ENCODE measurements around the gene PPP1R12C.

Gene PPP1R12C

GRCh38 chr19:55152017-55152416, 34.6 kb upstream of the PPP1R12C start:
- Histone ChIP-seq H3K27me3 (ENCODE audit: insufficient read depth, insufficient read length) (no peaks in the 10 kb centered on the region), H3K9ac (ENCODE audit: insufficient read length, low read depth) (no peak overlapping the region), H3K36me3 (ENCODE audit: insufficient read depth, insufficient read length, low read length) (no peaks in the 10 kb centered on the region), H3K9me3 (ENCODE audit: insufficient read depth, low read length) (no peaks in the 10 kb centered on the region), H3K4me3 (ENCODE audit: insufficient read length, low read depth) (no peak overlapping the region), H3K4me1 (ENCODE audit: insufficient read depth, insufficient read length) (peaks cover 10% of the 10 kb centered on the region)
- DNase-seq (ENCODE audit: low read depth, low spot score) = no peak
- no peak for TF ChIP-seq YY1 (IDR thresholded peaks at IDR 0.05; ENCODE audit: insufficient read depth, insufficient read length)
- TF ChIP-seq SUZ12 (IDR thresholded peaks at IDR 0.05; ENCODE audit: extremely low read depth, insufficient read depth, insufficient read length) = no peak
- TF ChIP-seq ZNF274 (IDR thresholded peaks at IDR 0.05; ENCODE audit: low read depth, low read length) = no peak

- H3K4me1 ChIP-seq (ENCODE audit: insufficient read depth, insufficient read length) = peaks cover 11% of the 10 kb centered on the region
- DNase-seq (ENCODE audit: low read depth, low spot score) = no peak
Observed at GRCh38 chr19:55149078-55150003, 31.9 kb upstream of the PPP1R12C start, which contains the start of gene TNNT1. TNNT1 (minus strand) TSS chr19:55149206; CDS start chr19:55147157, 2,049 bp downstream.

GRCh38 chr19:55147545-55148251, 30.3 kb upstream of the PPP1R12C start:
- H3K36me3 ChIP-seq (ENCODE audit: insufficient read depth, insufficient read length, low read length) = peaks cover 4% of the 10 kb centered on the region
- no peak overlapping the region for H3K4me3 ChIP-seq (ENCODE audit: insufficient read length, low read depth)

More at GRCh38 chr19:55149078-55150003, 31.9 kb upstream of the PPP1R12C start, which contains the start of gene TNNT1:
- Histone ChIP-seq H3K27me3 (ENCODE audit: insufficient read depth, insufficient read length) (no peaks in the 10 kb centered on the region), H3K4me3 (ENCODE audit: insufficient read length, low read depth) (peak within 1 kb of the TSS; percentile 24), H3K36me3 (ENCODE audit: insufficient read depth, insufficient read length, low read length) (peaks cover 4% of the 10 kb centered on the region), H3K9ac (ENCODE audit: insufficient read length, low read depth) (peak within 1 kb of the TSS; percentile 50), H3K9me3 (ENCODE audit: insufficient read depth, low read length) (no peaks in the 10 kb centered on the region)
- TF ChIP-seq SUZ12 (IDR thresholded peaks at IDR 0.05; ENCODE audit: extremely low read depth, insufficient read depth, insufficient read length) (no peak), YY1 (IDR thresholded peaks at IDR 0.05; ENCODE audit: insufficient read depth, insufficient read length) (no peak), ZNF274 (IDR thresholded peaks at IDR 0.05; ENCODE audit: low read depth, low read length) (no peak)

GRCh38 chr19:55146705-55147273, 29.4 kb upstream of the PPP1R12C start:
- DNase-seq (ENCODE audit: low read depth, low spot score) = peak; percentile 56
- Histone ChIP-seq H3K9ac (ENCODE audit: insufficient read length, low read depth) (peak overlapping the region; percentile 85), H3K27me3 (ENCODE audit: insufficient read depth, insufficient read length) (no peaks in the 10 kb centered on the region), H3K4me3 (ENCODE audit: insufficient read length, low read depth) (peak overlapping the region; percentile 55), H3K9me3 (ENCODE audit: insufficient read depth, low read length) (no peaks in the 10 kb centered on the region), H3K36me3 (ENCODE audit: insufficient read depth, insufficient read length, low read length) (peaks cover 4% of the 10 kb centered on the region), H3K4me1 (ENCODE audit: insufficient read depth, insufficient read length) (peaks cover 11% of the 10 kb centered on the region)
- TF ChIP-seq ZNF274 (IDR thresholded peaks at IDR 0.05; ENCODE audit: low read depth, low read length) (no peak), SUZ12 (IDR thresholded peaks at IDR 0.05; ENCODE audit: extremely low read depth, insufficient read depth, insufficient read length) (no peak), YY1 (IDR thresholded peaks at IDR 0.05; ENCODE audit: insufficient read depth, insufficient read length) (no peak)

More at GRCh38 chr19:55147545-55148251, 30.3 kb upstream of the PPP1R12C start:
- TF ChIP-seq SUZ12 (IDR thresholded peaks at IDR 0.05; ENCODE audit: extremely low read depth, insufficient read depth, insufficient read length) = no peak
- TF ChIP-seq YY1 (IDR thresholded peaks at IDR 0.05; ENCODE audit: insufficient read depth, insufficient read length) = no peak
- TF ChIP-seq ZNF274 (IDR thresholded peaks at IDR 0.05; ENCODE audit: low read depth, low read length) = no peak
- peak overlapping the region; percentile 17 for H3K9ac ChIP-seq (ENCODE audit: insufficient read length, low read depth)
- H3K9me3 ChIP-seq (ENCODE audit: insufficient read depth, low read length) = no peaks in the 10 kb centered on the region
- no peaks in the 10 kb centered on the region for H3K27me3 ChIP-seq (ENCODE audit: insufficient read depth, insufficient read length)
- H3K4me1 ChIP-seq (ENCODE audit: insufficient read depth, insufficient read length) = peaks cover 11% of the 10 kb centered on the region
- DNase-seq (ENCODE audit: low read depth, low spot score) = no peak

- no peaks in the 10 kb centered on the region for H3K9me3 ChIP-seq (ENCODE audit: insufficient read depth, low read length)
- no peak for DNase-seq (ENCODE audit: low read depth, low spot score)
- H3K4me3 ChIP-seq (ENCODE audit: insufficient read length, low read depth) = peak overlapping the region; percentile 55
- no peaks in the 10 kb centered on the region for H3K27me3 ChIP-seq (ENCODE audit: insufficient read depth, insufficient read length)
- H3K36me3 ChIP-seq (ENCODE audit: insufficient read depth, insufficient read length, low read length) = peaks cover 4% of the 10 kb centered on the region
- TF ChIP-seq SUZ12 (IDR thresholded peaks at IDR 0.05; ENCODE audit: extremely low read depth, insufficient read depth, insufficient read length) (no peak), ZNF274 (IDR thresholded peaks at IDR 0.05; ENCODE audit: low read depth, low read length) (no peak)
- peak overlapping the region; percentile 85 for H3K9ac ChIP-seq (ENCODE audit: insufficient read length, low read depth)
- peaks cover 11% of the 10 kb centered on the region for H3K4me1 ChIP-seq (ENCODE audit: insufficient read depth, insufficient read length)
Observed at GRCh38 chr19:55146078-55146704, 28.8 kb upstream of the PPP1R12C start.

GRCh38 chr19:55145232-55145631, 27.8 kb upstream of the PPP1R12C start:
- Histone ChIP-seq H3K4me3 (ENCODE audit: insufficient read length, low read depth) (no peak overlapping the region), H3K9ac (ENCODE audit: insufficient read length, low read depth) (no peak overlapping the region), H3K4me1 (ENCODE audit: insufficient read depth, insufficient read length) (peaks cover 13% of the 10 kb centered on the region), H3K36me3 (ENCODE audit: insufficient read depth, insufficient read length, low read length) (peaks cover 8% of the 10 kb centered on the region), H3K27me3 (ENCODE audit: insufficient read depth, insufficient read length) (no peaks in the 10 kb centered on the region), H3K9me3 (ENCODE audit: insufficient read depth, low read length) (no peaks in the 10 kb centered on the region)
- TF ChIP-seq SUZ12 (IDR thresholded peaks at IDR 0.05; ENCODE audit: extremely low read depth, insufficient read depth, insufficient read length) (no peak), YY1 (IDR thresholded peaks at IDR 0.05; ENCODE audit: insufficient read depth, insufficient read length) (no peak), ZNF274 (IDR thresholded peaks at IDR 0.05; ENCODE audit: low read depth, low read length) (no peak)
- no peak for DNase-seq (ENCODE audit: low read depth, low spot score)
